ENCODE measurements around the gene CTAG2.

DNA sequence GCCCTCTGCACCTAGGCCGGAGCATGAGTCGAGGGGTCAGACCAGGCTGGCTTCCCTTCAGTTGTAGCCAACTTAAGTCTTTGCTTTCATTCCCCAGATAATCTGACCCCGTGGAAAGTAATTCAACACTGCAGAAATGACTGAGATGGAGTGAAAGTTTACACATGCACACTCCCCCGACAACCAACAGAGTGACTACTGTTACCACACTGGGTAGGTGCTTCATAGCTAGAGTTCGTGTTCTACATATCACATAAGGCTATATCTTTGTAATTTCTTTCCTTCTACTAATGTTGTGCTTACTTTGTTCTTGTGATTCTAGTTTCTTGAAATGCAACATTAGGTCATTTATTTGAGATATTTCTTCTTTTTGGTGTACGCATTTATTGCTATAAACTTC, 7.2 kb upstream of the CTAG2 start:
- TF ChIP-seq, protein P1, sequence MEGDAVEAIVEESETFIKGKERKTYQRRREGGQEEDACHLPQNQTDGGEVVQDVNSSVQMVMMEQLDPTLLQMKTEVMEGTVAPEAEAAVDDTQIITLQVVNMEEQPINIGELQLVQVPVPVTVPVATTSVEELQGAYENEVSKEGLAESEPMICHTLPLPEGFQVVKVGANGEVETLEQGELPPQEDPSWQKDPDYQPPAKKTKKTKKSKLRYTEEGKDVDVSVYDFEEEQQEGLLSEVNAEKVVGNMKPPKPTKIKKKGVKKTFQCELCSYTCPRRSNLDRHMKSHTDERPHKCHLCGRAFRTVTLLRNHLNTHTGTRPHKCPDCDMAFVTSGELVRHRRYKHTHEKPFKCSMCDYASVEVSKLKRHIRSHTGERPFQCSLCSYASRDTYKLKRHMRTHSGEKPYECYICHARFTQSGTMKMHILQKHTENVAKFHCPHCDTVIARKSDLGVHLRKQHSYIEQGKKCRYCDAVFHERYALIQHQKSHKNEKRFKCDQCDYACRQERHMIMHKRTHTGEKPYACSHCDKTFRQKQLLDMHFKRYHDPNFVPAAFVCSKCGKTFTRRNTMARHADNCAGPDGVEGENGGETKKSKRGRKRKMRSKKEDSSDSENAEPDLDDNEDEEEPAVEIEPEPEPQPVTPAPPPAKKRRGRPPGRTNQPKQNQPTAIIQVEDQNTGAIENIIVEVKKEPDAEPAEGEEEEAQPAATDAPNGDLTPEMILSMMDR (IDR thresholded peaks at IDR 0.05 in 8 of 11, conservative IDR thresholded peaks at IDR 0.05 in 3 of 11) = no peak
- no peak for TF ChIP-seq POLR2A (IDR thresholded peaks at IDR 0.05)

Data from spleen (tissue), 7 donors.